Measurements from ENCODE around the gene WTAP. TPM values are rescaled to one million over a fixed set of nuclear protein-coding genes. Genes with fewer than 3 reads are reported as not detected.

WTAP gene
- total RNA-seq, 1 donor from 2014 or later = 115 TPM

GRCh38 chr6:159754959-159755914, 27.9 kb downstream of the WTAP start:
- no peaks in the 10 kb centered on the region for H3K27me3 ChIP-seq (ENCODE audit: control insufficient read depth, insufficient read depth, low read length)
- TF ChIP-seq, protein P1, sequence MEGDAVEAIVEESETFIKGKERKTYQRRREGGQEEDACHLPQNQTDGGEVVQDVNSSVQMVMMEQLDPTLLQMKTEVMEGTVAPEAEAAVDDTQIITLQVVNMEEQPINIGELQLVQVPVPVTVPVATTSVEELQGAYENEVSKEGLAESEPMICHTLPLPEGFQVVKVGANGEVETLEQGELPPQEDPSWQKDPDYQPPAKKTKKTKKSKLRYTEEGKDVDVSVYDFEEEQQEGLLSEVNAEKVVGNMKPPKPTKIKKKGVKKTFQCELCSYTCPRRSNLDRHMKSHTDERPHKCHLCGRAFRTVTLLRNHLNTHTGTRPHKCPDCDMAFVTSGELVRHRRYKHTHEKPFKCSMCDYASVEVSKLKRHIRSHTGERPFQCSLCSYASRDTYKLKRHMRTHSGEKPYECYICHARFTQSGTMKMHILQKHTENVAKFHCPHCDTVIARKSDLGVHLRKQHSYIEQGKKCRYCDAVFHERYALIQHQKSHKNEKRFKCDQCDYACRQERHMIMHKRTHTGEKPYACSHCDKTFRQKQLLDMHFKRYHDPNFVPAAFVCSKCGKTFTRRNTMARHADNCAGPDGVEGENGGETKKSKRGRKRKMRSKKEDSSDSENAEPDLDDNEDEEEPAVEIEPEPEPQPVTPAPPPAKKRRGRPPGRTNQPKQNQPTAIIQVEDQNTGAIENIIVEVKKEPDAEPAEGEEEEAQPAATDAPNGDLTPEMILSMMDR (IDR thresholded peaks at IDR 0.05; ENCODE audit: insufficient read depth, low read length, severe bottlenecking) = no peak
- peaks cover 11% of the 10 kb centered on the region for H3K36me3 ChIP-seq (ENCODE audit: control insufficient read depth, insufficient read depth, low read length)
- DNase-seq (ENCODE audit: low read depth) (no peak), FAIRE-seq (no peak)
- H3K4me3 ChIP-seq (ENCODE audit: low read depth, low read length) = no peak overlapping the region

- no peak for DNase-seq (ENCODE audit: low read depth)
- Histone ChIP-seq H3K4me3 (ENCODE audit: low read depth, low read length) (no peak overlapping the region), H3K36me3 (ENCODE audit: control insufficient read depth, insufficient read depth, low read length) (peaks cover 11% of the 10 kb centered on the region), H3K27me3 (ENCODE audit: control insufficient read depth, insufficient read depth, low read length) (no peaks in the 10 kb centered on the region)
- TF ChIP-seq, protein P1 (IDR thresholded peaks at IDR 0.05; ENCODE audit: insufficient read depth, low read length, severe bottlenecking) = no peak
- FAIRE-seq = no peak
Measured at GRCh38 chr6:159756508-159756907, 29.2 kb downstream of the WTAP start.

- H3K36me3 ChIP-seq (ENCODE audit: control insufficient read depth, insufficient read depth, low read length) = peaks cover 8% of the 10 kb centered on the region
- H3K4me3 ChIP-seq (ENCODE audit: low read depth, low read length) = no peak overlapping the region
- TF ChIP-seq, protein P1 (IDR thresholded peaks at IDR 0.05; ENCODE audit: insufficient read depth, low read length, severe bottlenecking) = peak; percentile 25
- FAIRE-seq (no peak), DNase-seq (ENCODE audit: low read depth) (peak; percentile 70)
- H3K27me3 ChIP-seq (ENCODE audit: control insufficient read depth, insufficient read depth, low read length) = no peaks in the 10 kb centered on the region
Measured at GRCh38 chr6:159758031-159759001, 31.0 kb downstream of the WTAP start.

DNA sequence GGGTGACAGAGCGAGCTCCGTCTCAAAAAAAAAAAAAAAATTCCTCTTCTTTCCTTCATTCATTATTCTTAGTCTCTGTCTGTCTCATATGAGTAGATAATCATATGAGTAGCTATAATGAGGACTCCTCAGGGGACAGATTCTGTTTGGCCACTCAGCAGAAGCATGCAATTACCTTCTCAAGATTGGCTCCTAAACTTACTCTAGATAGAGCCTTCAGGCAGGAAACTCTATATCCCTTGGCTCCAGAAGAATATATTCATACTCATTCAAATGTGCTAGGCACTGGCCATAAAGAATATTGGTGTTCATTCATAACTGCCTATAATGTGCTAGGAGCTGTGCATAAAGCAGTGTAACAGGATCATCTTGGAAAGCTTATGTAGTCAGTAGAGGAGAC, 32.3 kb downstream of the WTAP start:
- DNase-seq (ENCODE audit: low read depth) = no peak
- no peak overlapping the region for H3K4me3 ChIP-seq (ENCODE audit: low read depth, low read length)
- FAIRE-seq = no peak
- peaks cover 8% of the 10 kb centered on the region for H3K36me3 ChIP-seq (ENCODE audit: control insufficient read depth, insufficient read depth, low read length)
- TF ChIP-seq, protein P1 (IDR thresholded peaks at IDR 0.05; ENCODE audit: insufficient read depth, low read length, severe bottlenecking) = no peak
- no peaks in the 10 kb centered on the region for H3K27me3 ChIP-seq (ENCODE audit: control insufficient read depth, insufficient read depth, low read length)

GRCh38 chr6:159760602-159761057, 33.3 kb downstream of the WTAP start:
- H3K36me3 ChIP-seq (ENCODE audit: control insufficient read depth, insufficient read depth, low read length) = peaks cover 5% of the 10 kb centered on the region
- TF ChIP-seq, protein P1 (IDR thresholded peaks at IDR 0.05; ENCODE audit: insufficient read depth, low read length, severe bottlenecking) = no peak
- H3K4me3 ChIP-seq (ENCODE audit: low read depth, low read length) = no peak overlapping the region
- FAIRE-seq (no peak), DNase-seq (ENCODE audit: low read depth) (peak; percentile 62)
- no peaks in the 10 kb centered on the region for H3K27me3 ChIP-seq (ENCODE audit: control insufficient read depth, insufficient read depth, low read length)

Data from bronchial epithelial cell (primary cell).